HG02981 (cell line): ENCODE data around the gene RIMBP2.

Source experiments
- ATAC-seq: cut with Tn5 transposase; IDR thresholded peaks from one replicate; pipeline ENCODE4 v1.9.1; 2021; ENCODE audit warnings: mild to moderate bottlenecking, moderate library complexity; ENCODE audit not compliant: unreplicated experiment

Gene RIMBP2

GRCh38 chr12:130488358-130488710 is 227.8 kb downstream of the RIMBP2 start:
- no peak for ATAC-seq

- no peak for ATAC-seq
These were observed 228.3 kb downstream of the RIMBP2 start for GRCh38 chr12:130487636-130488357.

DNA sequence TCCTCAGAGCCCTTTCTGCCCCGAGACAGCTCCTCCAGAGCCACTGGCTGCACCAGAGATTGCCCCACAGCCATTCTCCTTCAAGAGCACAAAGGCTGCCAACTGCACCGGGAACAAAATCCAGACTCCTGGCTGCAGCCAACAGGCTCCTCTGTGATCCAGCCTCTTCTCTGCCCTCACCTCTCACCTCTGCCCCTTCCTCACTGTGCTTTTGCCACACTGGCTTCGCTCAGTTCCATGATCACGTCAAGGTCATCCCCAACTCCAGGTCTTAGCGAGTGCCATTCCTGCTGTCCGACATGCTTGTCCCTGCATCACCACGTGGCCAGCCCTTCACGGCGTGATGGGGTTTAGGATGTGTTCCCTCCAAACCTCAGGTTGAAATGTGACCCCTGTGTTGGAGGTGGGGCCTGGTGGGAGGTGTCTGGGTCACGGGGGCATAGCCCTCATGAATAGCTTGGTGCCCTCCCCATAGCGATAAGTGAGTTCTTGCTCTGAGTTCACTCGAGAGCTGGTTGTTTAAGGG is 229.1 kb downstream of the RIMBP2 start:
- ATAC-seq, result no peak

GRCh38 chr12:130486146-130486435 is 230.0 kb downstream of the RIMBP2 start:
- ATAC-seq, result no peak

DNA sequence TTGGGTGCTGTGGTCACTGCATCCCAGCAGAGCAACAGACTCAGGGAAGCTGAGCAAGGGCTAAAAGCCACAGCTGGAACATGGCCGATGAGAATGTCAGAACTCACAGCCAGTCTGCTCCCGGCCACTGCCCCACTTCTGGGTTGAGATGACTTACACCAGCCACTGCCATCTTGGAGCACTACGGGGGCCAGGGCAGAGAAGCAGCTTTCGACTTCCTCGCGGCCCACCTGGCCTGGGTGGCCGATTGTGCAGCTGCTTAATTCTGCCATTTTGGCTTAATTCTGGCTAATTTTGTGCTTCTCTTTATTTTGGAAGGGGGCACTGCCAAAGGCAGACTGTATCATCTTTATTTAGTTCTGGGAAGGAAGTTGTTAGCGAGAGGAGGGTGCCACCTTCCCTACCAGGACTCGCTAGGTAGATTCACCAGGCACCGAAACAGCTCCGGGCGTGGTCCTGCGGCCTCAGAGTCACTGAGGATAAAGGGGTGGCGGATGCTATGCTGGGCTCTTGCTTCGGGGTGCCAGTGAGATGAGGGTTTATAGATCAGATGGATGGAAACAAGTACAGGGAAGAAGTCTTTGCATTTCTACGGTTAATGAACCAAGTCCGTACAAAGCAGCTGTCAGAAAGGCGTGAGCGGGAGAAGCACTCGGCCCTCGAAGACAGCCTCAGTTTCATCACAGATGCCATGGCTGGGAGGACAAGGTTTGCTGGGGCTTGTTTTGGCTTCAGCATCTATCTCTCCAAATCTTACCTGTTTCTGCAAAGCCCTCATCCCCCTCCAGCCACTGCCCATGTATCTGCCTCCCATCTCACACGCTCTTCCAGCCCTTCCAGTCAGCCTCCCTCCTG is 230.6 kb downstream of the RIMBP2 start:
- no peak for ATAC-seq

DNA sequence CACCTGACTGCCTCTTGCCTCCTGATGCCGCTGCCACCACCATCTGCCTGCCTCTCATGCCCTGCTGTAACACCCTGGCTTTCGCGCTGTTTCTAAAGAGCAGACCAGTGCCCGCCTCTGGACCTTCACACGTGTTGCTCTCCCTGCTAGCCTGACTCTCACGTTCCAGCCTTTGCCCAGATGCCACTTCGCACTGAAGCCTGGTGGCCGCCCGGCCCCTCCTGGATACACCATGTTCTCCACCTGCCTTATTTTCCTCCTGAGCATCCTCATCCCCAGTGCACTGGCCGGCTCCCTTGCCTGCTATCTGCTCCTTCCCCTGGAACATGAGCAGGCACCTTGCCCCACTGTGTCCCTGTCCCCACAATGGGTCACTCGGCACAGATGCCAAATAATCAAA is 231.9 kb downstream of the RIMBP2 start:
- no peak for ATAC-seq

GRCh38 chr12:130483616-130484180 is 232.4 kb downstream of the RIMBP2 start:
- ATAC-seq, result no peak

- ATAC-seq, result no peak
These were observed 233.7 kb downstream of the RIMBP2 start for GRCh38 chr12:130482448-130482847.

DNA sequence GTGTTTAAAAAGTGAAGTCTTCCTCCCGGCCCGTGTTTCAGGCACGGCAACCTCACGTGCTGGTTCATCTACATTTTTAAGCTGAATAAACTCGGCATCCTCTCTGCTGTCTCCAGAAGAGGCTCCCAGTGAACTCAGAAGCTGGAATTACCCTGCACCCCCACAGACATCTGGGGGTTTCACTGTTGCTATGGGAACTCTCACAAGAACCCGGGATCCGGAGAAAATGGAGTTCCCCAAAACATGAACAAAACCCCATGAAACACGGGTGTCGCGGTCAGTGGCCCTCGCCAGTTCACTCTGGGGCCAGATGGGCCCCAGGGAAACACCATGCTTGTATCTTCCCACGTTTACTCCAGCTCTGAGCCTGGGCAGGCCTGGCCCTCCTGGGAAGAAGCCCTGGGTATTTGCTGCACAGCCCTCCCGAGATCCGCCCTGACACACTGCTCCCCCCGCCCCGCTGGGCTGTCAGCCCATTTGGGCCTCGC is 234.7 kb downstream of the RIMBP2 start:
- ATAC-seq, result no peak

DNA sequence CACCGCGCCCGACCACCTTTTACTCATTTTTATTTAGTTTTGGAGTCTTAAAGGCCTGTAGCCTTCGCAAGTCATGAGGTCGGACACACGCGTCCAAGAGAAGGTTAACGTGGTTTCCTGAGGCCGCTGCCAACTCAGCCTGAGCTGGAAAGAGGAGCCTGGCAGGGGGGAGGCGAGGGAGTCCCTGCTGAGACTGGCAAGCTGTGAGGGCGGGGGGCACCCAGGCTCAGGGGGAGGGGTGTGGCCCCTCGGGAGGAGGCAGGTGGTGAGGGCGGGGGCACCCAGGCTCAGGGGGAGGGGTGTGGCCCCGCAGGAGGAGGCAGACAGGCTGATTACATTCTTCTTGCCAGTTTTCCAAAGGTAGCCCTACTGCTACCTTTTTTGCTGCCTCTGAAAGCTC is 235.2 kb downstream of the RIMBP2 start:
- ATAC-seq, result no peak

DNA sequence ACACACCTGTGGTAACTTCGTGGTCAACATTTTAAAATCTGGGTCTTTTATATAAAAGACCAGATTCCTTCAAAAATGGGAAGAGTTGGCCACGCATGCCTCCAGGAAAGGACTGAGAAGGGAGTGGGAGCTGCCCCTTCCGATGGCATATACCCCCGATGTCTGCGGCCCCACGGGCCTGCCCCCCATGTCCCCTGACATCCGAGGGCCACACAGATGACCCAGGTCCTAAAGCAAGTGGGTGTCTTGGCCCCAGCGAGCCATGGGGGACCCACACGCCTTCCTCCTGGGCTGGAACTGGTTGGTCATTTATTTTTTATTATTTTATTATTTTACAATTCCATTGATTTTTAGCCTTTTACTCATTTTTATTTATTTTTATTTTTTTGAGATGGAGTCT is 235.9 kb downstream of the RIMBP2 start:
- no peak for ATAC-seq

- no peak for ATAC-seq
These were observed 236.5 kb downstream of the RIMBP2 start for GRCh38 chr12:130479401-130480125.

DNA sequence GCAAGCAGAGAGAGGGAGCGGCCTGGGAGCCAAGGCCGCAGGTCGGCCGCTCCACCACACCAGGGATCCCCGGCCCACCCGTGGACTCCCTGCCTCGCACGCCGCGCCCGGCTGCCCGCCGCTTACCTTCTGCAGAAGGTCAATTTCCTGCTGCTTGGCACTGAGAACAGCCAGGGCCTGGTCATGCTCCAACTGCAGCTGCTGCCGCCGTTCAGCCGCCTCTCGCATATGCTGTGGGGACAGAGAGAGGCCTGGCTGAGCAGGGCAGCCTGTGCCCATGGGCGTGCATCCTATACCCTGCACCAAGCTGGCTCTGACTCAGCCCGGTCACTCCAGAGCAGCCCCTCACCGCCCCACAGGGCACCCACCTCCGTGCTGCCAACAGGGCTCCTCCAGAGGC is 237.3 kb downstream of the RIMBP2 start:
- ATAC-seq, result no peak

DNA sequence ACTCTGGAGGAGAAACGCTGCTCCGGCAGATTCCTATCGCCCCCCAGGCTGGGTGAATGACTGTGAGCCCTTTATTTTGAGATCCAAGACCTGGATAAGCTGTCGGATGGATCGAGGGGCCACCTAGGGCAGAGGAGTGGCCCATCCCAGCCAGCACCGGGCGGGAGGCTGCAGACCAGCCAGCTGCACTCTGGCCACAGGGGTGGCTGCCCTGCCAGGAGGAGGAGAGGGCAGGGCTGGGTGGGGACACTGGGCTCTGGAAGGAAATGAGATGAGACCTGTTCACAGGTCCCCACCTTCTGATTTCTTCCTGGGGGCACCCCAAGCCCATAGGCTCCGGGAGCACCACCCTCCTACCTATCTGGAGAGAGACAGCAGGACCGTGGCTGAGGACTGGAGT is 238.4 kb downstream of the RIMBP2 start:
- no peak for ATAC-seq

GRCh38 chr12:130477266-130477665 is 238.8 kb downstream of the RIMBP2 start:
- no peak for ATAC-seq

DNA sequence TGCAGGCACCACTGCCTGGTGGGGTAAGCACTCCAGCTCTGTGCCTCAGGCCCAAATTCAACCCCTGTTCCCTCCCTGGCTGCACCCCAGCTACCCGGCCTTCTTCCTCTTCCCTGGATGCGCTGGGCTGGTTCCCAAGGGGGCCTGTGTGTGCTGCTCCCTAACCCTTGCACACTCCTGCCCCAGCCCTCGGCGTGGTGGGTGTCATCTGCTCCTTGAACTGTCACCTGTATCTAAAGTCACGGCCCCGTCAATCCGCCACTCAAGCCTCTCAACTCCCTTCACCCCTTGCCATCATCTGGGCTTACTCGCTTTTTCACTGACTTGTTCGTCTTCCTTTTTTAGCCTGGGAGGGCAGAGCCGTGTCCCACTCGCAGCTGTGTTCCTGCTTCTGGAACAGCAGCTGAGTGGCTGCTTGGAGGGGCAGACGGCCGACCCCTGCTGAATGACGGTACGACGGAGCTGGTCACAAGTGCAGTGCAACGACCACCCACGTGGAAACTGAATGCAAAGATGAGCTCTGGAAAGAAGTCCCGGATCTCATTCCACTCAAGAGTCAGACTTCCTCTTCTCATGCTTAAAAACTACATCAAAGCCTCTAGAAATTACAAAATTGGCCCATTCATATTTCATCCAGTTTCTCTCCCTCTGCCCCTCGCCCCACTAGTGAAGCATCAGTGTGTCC is 239.5 kb downstream of the RIMBP2 start:
- no peak for ATAC-seq

DNA sequence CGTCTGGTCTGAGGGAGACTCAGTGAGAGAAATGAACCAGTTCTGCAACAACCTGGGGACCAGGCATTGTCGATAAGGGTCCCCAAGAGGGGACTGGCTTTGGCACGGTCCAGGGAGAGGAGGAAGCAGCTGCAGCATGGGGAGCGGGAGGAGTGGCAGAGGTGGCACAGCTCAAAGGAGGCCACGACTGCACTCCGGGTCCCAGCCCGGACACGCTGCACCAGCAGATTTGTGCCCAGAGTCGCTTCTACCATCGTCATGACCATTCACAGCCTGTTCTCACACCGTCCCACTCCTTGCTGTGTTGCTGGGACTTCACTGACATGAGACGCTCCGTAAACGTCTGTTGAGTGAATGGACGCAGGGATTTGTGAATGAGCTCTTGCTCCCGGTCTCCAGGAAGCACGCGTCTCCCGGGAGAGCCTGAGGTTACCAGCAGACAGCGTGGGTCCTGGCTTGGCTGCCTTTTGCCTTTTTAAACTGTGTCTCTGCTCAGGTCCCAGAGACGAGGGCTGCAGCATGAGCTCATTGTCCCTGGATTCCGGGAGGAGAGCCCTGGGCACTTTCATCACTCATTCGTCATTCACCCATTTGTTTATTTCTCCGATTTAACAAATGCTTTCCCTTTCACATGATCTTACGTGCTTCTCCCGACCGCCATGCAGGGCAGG is 241.4 kb downstream of the RIMBP2 start:
- ATAC-seq, result no peak

- ATAC-seq, result no peak
These were observed 242.8 kb downstream of the RIMBP2 start for GRCh38 chr12:130473266-130473665.

DNA sequence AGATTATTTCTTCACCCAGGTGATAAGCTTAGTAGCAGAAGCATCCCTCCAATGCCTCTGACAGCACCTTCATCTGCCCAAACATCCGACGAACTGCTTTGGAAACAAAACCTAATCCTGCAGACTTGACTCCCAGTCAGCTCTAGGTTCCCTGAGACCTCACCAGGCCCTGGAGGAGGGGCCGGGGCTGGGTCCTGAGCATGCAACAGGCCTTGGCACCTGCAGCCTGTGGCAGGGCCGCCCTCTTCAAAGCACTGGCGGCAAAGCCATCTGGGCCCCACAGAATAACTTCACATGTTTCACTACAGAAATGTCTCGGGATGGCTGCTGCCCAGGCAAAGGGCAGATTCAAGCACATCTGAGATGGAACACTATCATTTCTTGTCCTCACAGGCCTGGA is 245.1 kb downstream of the RIMBP2 start:
- no peak for ATAC-seq

DNA sequence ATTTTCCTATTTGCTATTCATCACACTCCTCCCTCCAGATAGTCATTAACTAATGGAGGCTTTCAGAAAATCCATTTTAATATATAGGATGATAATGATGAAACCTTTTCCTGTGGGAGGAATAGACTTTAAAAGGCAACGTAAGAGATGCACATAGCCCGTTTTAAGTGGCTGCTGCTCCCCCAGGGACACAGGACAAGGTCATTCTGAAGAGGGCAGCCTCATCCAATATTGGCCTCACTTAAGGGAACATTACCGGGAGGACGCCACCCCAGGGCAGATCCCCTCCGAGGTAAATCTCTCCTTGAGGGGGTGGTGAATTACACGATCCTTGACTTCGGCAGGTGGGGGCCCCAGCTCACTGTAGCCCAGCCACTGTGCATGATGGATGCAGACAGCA is 246.5 kb downstream of the RIMBP2 start:
- no peak for ATAC-seq
